ENCODE measurements around the gene LETM1. TPM values are rescaled to one million over a fixed set of nuclear protein-coding genes. Genes with fewer than 3 reads are reported as not detected.

Gene LETM1
- total and polyA plus RNA-seq, 2 of the 13 experiments (the other 11 are each of a cell fraction or from before 2014, with no cell fraction given), result 9.7 to 41.6 TPM

DNA sequence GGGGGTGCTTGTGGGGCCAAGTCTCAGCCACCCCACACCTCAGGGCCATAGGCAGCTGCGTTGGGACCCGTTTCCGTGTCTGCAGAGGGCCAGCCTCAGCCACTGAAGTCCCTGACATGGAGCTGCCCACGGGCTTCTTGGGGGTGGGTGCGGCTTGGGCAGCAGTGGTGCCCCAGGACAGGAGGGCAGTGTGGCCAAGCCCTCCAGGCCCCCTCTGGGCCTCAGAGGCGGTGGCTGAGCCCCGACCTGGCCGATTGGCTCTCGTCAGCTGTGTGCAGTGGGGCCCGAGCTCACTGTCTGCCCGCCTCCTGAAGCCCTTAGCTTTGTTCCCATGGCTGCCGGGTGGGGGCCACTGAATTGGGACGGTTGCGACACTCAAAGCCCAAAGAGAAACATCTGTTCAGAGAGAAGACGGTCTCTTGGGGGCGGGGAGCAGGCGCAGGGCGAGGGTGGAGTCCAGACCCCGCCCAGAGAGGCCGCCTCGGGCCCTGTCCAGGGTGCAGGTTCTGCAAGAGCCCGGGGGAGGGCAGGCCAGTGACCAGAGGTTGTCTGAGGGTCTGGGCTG lies 53.7 kb downstream of the LETM1 start (continued):
- TF ChIP-seq KDM5A (IDR thresholded peaks at IDR 0.05; ENCODE audit: borderline replicate concordance, low read length), result no peak
- TF ChIP-seq FOXC1 (CRISPR knock-in tag; IDR thresholded peaks at IDR 0.05; ENCODE audit: borderline replicate concordance), result 0 out of 2 replicates have a peak, but pooled peaks have one; percentile 38
- no peak for TF ChIP-seq RARA (CRISPR knock-in tag; IDR thresholded peaks at IDR 0.05)
- TF ChIP-seq, protein P1, sequence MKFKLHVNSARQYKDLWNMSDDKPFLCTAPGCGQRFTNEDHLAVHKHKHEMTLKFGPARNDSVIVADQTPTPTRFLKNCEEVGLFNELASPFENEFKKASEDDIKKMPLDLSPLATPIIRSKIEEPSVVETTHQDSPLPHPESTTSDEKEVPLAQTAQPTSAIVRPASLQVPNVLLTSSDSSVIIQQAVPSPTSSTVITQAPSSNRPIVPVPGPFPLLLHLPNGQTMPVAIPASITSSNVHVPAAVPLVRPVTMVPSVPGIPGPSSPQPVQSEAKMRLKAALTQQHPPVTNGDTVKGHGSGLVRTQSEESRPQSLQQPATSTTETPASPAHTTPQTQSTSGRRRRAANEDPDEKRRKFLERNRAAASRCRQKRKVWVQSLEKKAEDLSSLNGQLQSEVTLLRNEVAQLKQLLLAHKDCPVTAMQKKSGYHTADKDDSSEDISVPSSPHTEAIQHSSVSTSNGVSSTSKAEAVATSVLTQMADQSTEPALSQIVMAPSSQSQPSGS (CRISPR knock-in tag; IDR thresholded peaks at IDR 0.05), result peak; percentile 76; the same call in 1 of the 2 replicates
- TF ChIP-seq, protein P2, sequence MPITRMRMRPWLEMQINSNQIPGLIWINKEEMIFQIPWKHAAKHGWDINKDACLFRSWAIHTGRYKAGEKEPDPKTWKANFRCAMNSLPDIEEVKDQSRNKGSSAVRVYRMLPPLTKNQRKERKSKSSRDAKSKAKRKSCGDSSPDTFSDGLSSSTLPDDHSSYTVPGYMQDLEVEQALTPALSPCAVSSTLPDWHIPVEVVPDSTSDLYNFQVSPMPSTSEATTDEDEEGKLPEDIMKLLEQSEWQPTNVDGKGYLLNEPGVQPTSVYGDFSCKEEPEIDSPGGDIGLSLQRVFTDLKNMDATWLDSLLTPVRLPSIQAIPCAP (CRISPR knock-in tag; IDR thresholded peaks at IDR 0.05; ENCODE audit: low read depth), result no peak
- peak; percentile 98 for TF ChIP-seq ZBTB42 (CRISPR knock-in tag; IDR thresholded peaks at IDR 0.05)
- TF ChIP-seq FOSL2 (CRISPR knock-in tag; IDR thresholded peaks at IDR 0.05), result peak; percentile 24; the same call in 1 of the 2 replicates
- TF ChIP-seq MEIS2 (CRISPR knock-in tag; IDR thresholded peaks at IDR 0.05), result no peak
- TF ChIP-seq ZSCAN9 (CRISPR knock-in tag; IDR thresholded peaks at IDR 0.05; ENCODE audit: borderline replicate concordance), result no peak
- TF ChIP-seq, protein P3, sequence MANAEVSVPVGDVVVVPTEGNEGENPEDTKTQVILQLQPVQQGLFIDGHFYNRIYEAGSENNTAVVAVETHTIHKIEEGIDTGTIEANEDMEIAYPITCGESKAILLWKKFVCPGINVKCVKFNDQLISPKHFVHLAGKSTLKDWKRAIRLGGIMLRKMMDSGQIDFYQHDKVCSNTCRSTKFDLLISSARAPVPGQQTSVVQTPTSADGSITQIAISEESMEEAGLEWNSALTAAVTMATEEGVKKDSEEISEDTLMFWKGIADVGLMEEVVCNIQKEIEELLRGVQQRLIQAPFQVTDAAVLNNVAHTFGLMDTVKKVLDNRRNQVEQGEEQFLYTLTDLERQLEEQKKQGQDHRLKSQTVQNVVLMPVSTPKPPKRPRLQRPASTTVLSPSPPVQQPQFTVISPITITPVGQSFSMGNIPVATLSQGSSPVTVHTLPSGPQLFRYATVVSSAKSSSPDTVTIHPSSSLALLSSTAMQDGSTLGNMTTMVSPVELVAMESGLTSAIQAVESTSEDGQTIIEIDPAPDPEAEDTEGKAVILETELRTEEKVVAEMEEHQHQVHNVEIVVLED (CRISPR knock-in tag; IDR thresholded peaks at IDR 0.05; ENCODE audit: borderline replicate concordance), result peak; percentile 67; the same call in 1 of the 2 replicates
- TF ChIP-seq, protein P4, sequence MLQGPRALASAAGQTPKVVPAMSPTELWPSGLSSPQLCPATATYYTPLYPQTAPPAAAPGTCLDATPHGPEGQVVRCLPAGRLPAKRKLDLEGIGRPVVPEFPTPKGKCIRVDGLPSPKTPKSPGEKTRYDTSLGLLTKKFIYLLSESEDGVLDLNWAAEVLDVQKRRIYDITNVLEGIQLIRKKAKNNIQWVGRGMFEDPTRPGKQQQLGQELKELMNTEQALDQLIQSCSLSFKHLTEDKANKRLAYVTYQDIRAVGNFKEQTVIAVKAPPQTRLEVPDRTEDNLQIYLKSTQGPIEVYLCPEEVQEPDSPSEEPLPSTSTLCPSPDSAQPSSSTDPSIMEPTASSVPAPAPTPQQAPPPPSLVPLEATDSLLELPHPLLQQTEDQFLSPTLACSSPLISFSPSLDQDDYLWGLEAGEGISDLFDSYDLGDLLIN (CRISPR knock-in tag; IDR thresholded peaks at IDR 0.05; ENCODE audit: borderline replicate concordance), result no peak
- TF ChIP-seq, protein P5, sequence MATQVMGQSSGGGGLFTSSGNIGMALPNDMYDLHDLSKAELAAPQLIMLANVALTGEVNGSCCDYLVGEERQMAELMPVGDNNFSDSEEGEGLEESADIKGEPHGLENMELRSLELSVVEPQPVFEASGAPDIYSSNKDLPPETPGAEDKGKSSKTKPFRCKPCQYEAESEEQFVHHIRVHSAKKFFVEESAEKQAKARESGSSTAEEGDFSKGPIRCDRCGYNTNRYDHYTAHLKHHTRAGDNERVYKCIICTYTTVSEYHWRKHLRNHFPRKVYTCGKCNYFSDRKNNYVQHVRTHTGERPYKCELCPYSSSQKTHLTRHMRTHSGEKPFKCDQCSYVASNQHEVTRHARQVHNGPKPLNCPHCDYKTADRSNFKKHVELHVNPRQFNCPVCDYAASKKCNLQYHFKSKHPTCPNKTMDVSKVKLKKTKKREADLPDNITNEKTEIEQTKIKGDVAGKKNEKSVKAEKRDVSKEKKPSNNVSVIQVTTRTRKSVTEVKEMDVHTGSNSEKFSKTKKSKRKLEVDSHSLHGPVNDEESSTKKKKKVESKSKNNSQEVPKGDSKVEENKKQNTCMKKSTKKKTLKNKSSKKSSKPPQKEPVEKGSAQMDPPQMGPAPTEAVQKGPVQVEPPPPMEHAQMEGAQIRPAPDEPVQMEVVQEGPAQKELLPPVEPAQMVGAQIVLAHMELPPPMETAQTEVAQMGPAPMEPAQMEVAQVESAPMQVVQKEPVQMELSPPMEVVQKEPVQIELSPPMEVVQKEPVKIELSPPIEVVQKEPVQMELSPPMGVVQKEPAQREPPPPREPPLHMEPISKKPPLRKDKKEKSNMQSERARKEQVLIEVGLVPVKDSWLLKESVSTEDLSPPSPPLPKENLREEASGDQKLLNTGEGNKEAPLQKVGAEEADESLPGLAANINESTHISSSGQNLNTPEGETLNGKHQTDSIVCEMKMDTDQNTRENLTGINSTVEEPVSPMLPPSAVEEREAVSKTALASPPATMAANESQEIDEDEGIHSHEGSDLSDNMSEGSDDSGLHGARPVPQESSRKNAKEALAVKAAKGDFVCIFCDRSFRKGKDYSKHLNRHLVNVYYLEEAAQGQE (IDR thresholded peaks at IDR 0.05; ENCODE audit: borderline replicate concordance in 1 of 2, low read depth in 1 of 2, low read length in 2 of 2), result peak in 1 of 2 experiments; percentile 87; a peak in 2 of 4 replicates
- no peak for TF ChIP-seq EZH2 (conservative IDR thresholded peaks at IDR 0.05; ENCODE audit: low read depth, low read length)
- TF ChIP-seq FOXM1 (CRISPR knock-in tag; IDR thresholded peaks at IDR 0.05), result no peak
- TF ChIP-seq ZFX (CRISPR knock-in tag; IDR thresholded peaks at IDR 0.05; ENCODE audit: low read depth), result peak; percentile 75
- no peak for TF ChIP-seq ZNF335 (CRISPR knock-in tag; IDR thresholded peaks at IDR 0.05)
- no peak for TF ChIP-seq AGO1 (IDR thresholded peaks at IDR 0.05; ENCODE audit: low read depth, low read length, poor library complexity, severe bottlenecking)
- TF ChIP-seq PCBP2 (optimal IDR thresholded peaks at IDR 0.05; ENCODE audit: low read depth, low read length, poor library complexity, severe bottlenecking), result no peak
